Tibial nerve (tissue), 4 donors: Measurements from ENCODE around the gene EID2B.

Source experiments
- CTCF ChIP-seq, 5 experiments: fragments of 200-600 bp in 3 of 5; fragments of 450-650 bp in 2 of 5; sonication (generic) in 3 of 5; IDR thresholded peaks; one replicate each; pipeline ENCODE4 v1.5.1; 2016 to 2019; ENCODE audit warnings: antibody characterized with exemption in 5 of 5, mild to moderate bottlenecking in 3 of 5, moderate library complexity in 2 of 5
- EP300 ChIP-seq, 2 donors: sonication (generic); formaldehyde crosslinking; IDR thresholded peaks; one replicate each; pipeline ENCODE4 v1.6.1; 2017; ENCODE audit warnings: antibody characterized with exemption in 2 of 2, mild to moderate bottlenecking in 1 of 2
- POLR2A ChIP-seq, 2 donors: fragments of 450-650 bp; IDR thresholded peaks; one replicate each; pipeline ENCODE4 v1.6.1; 2017; ENCODE audit warnings: antibody characterized with exemption in 2 of 2, mild to moderate bottlenecking in 2 of 2, moderate library complexity in 2 of 2

- TF ChIP-seq CTCF (IDR thresholded peaks at IDR 0.05): no peak
- no peak for TF ChIP-seq EP300 (IDR thresholded peaks at IDR 0.05)
- TF ChIP-seq POLR2A (IDR thresholded peaks at IDR 0.05): no peak
Observed at GRCh38 chr19:39516270-39516669, 16.4 kb downstream of the EID2B start.
